Measurements from ENCODE around the gene STAT5B. TPM values are rescaled to one million over a fixed set of nuclear protein-coding genes. Genes with fewer than 3 reads are reported as not detected.
"Not testable (repeated sequence)": the region's sequence is repeated elsewhere in the genome, so short reads cannot be mapped to it uniquely, and the experiment has no call there.

Gene STAT5B
- total and polyA plus RNA-seq, 4 donors: 18.0 to 106 (median 66.3) TPM

- DNase-seq (no peak), ATAC-seq (ENCODE audit: low FRiP score) (no peak)
- Histone ChIP-seq H3K36me3 (ENCODE audit: control insufficient read depth in 1 of 2, insufficient read depth in 2 of 2, low read length in 1 of 2) (peaks cover 2% of the 10 kb centered on the region in 2 donors), H3K4me3 (ENCODE audit: low read length in 2 of 2) (no peak overlapping the region), H3K9me3 (ENCODE audit: control insufficient read depth, low read length) (no peaks in the 10 kb centered on the region), H3K4me1 (ENCODE audit: control insufficient read depth in 1 of 2, insufficient read depth in 2 of 2, low read length in 2 of 2) (no peaks in the 10 kb centered on the region), H3K27ac (ENCODE audit: low read depth in 1 of 2, low read length in 2 of 2) (no peak overlapping the region), H3K27me3 (ENCODE audit: control insufficient read depth in 1 of 2, insufficient read depth in 2 of 2, low read length in 1 of 2) (no peaks in the 10 kb centered on the region)
- 61 to 85% methylated on average over 3 of the region's 3 CpGs for WGBS, 2 donors
- intact Hi-C loops (cut with DNase I): no loop called here
Observed at GRCh38 chr17:42303694-42304093, 27.5 kb upstream of the STAT5B start.

- Histone ChIP-seq H3K4me1 (ENCODE audit: control insufficient read depth in 1 of 2, insufficient read depth in 2 of 2, low read length in 2 of 2) (no peaks in the 10 kb centered on the region), H3K9me3 (ENCODE audit: control insufficient read depth, low read length) (no peaks in the 10 kb centered on the region), H3K36me3 (ENCODE audit: control insufficient read depth in 1 of 2, insufficient read depth in 2 of 2, low read length in 1 of 2) (peaks cover 2% of the 10 kb centered on the region in 2 donors), H3K27me3 (ENCODE audit: control insufficient read depth in 1 of 2, insufficient read depth in 2 of 2, low read length in 1 of 2) (no peaks in the 10 kb centered on the region), H3K4me3 (ENCODE audit: low read length in 2 of 2) (no peak overlapping the region), H3K27ac (ENCODE audit: low read depth in 1 of 2, low read length in 2 of 2) (no peak overlapping the region)
- WGBS, 2 donors: 82 to 84% methylated on average over 9 of the region's 9 CpGs
- DNase-seq: no peak
- ATAC-seq (ENCODE audit: low FRiP score): no peak
- intact Hi-C loops (cut with DNase I): no loop called here
Observed at GRCh38 chr17:42301022-42301421, 24.8 kb upstream of the STAT5B start.

- H3K27me3 ChIP-seq (ENCODE audit: control insufficient read depth in 1 of 2, insufficient read depth in 2 of 2, low read length in 1 of 2); H3K36me3 ChIP-seq (ENCODE audit: control insufficient read depth in 1 of 2, insufficient read depth in 2 of 2, low read length in 1 of 2); H3K4me1 ChIP-seq (ENCODE audit: control insufficient read depth in 1 of 2, insufficient read depth in 2 of 2, low read length in 2 of 2); H3K9me3 ChIP-seq (ENCODE audit: control insufficient read depth, low read length); intact Hi-C loops (cut with DNase I); H3K27ac ChIP-seq (ENCODE audit: low read depth in 1 of 2, low read length in 2 of 2); DNase-seq; ATAC-seq (ENCODE audit: low FRiP score); H3K4me3 ChIP-seq (ENCODE audit: low read length in 2 of 2): not testable (repeated sequence)
- 97% methylated on average over 3 of the region's 17 CpGs; no CpG with 5 or more reads in 1 of the 2 donors for WGBS, 2 donors
Observed at GRCh38 chr17:42299913-42300312, 23.7 kb upstream of the STAT5B start.

GRCh38 chr17:42299361-42299760, 23.2 kb upstream of the STAT5B start:
- H3K9me3 ChIP-seq (ENCODE audit: control insufficient read depth, low read length); ATAC-seq (ENCODE audit: low FRiP score); H3K27me3 ChIP-seq (ENCODE audit: control insufficient read depth in 1 of 2, insufficient read depth in 2 of 2, low read length in 1 of 2); H3K27ac ChIP-seq (ENCODE audit: low read depth in 1 of 2, low read length in 2 of 2); H3K4me3 ChIP-seq (ENCODE audit: low read length in 2 of 2); H3K36me3 ChIP-seq (ENCODE audit: control insufficient read depth in 1 of 2, insufficient read depth in 2 of 2, low read length in 1 of 2); DNase-seq; intact Hi-C loops (cut with DNase I); H3K4me1 ChIP-seq (ENCODE audit: control insufficient read depth in 1 of 2, insufficient read depth in 2 of 2, low read length in 2 of 2): not testable (repeated sequence)
- WGBS, 2 donors: 92 to 96% methylated on average over 8 to 10 of the region's 10 CpGs

- H3K27me3 ChIP-seq (ENCODE audit: control insufficient read depth in 1 of 2, insufficient read depth in 2 of 2, low read length in 1 of 2); H3K4me1 ChIP-seq (ENCODE audit: control insufficient read depth in 1 of 2, insufficient read depth in 2 of 2, low read length in 2 of 2); H3K9me3 ChIP-seq (ENCODE audit: control insufficient read depth, low read length); intact Hi-C loops (cut with DNase I); H3K36me3 ChIP-seq (ENCODE audit: control insufficient read depth in 1 of 2, insufficient read depth in 2 of 2, low read length in 1 of 2); ATAC-seq (ENCODE audit: low FRiP score); DNase-seq; H3K4me3 ChIP-seq (ENCODE audit: low read length in 2 of 2); H3K27ac ChIP-seq (ENCODE audit: low read depth in 1 of 2, low read length in 2 of 2): not testable (repeated sequence)
- WGBS, 2 donors: 80 to 90% methylated on average over 8 to 10 of the region's 10 CpGs
Observed at GRCh38 chr17:42297775-42298174, 21.6 kb upstream of the STAT5B start.

GRCh38 chr17:42296012-42296411, 19.8 kb upstream of the STAT5B start:
- intact Hi-C loops (cut with DNase I): no loop called here
- no peaks in the 10 kb centered on the region for H3K4me1 ChIP-seq (ENCODE audit: control insufficient read depth in 1 of 2, insufficient read depth in 2 of 2, low read length in 2 of 2)
- H3K27ac ChIP-seq (ENCODE audit: low read depth in 1 of 2, low read length in 2 of 2): no peak overlapping the region
- ATAC-seq (ENCODE audit: low FRiP score) (no peak), DNase-seq (peak in 1 of 2 donors; percentile 8)
- no peaks in the 10 kb centered on the region for H3K27me3 ChIP-seq (ENCODE audit: control insufficient read depth in 1 of 2, insufficient read depth in 2 of 2, low read length in 1 of 2)
- no peaks in the 10 kb centered on the region for H3K9me3 ChIP-seq (ENCODE audit: control insufficient read depth, low read length)
- 92 to 95% methylated on average over 3 of the region's 3 CpGs for WGBS, 2 donors
- H3K4me3 ChIP-seq (ENCODE audit: low read length in 2 of 2): no peak overlapping the region
- peaks cover 3 to 5% of the 10 kb centered on the region in 2 donors for H3K36me3 ChIP-seq (ENCODE audit: control insufficient read depth in 1 of 2, insufficient read depth in 2 of 2, low read length in 1 of 2)

- Histone ChIP-seq H3K27me3 (ENCODE audit: control insufficient read depth in 1 of 2, insufficient read depth in 2 of 2, low read length in 1 of 2) (no peaks in the 10 kb centered on the region), H3K27ac (ENCODE audit: low read depth in 1 of 2, low read length in 2 of 2) (no peak overlapping the region), H3K36me3 (ENCODE audit: control insufficient read depth in 1 of 2, insufficient read depth in 2 of 2, low read length in 1 of 2) (peaks cover 2 to 3% of the 10 kb centered on the region in 2 donors), H3K4me1 (ENCODE audit: control insufficient read depth in 1 of 2, insufficient read depth in 2 of 2, low read length in 2 of 2) (no peaks in the 10 kb centered on the region), H3K4me3 (ENCODE audit: low read length in 2 of 2) (no peak overlapping the region), H3K9me3 (ENCODE audit: control insufficient read depth, low read length) (no peaks in the 10 kb centered on the region)
- DNase-seq (peak in 1 of 2 donors; percentile 38), ATAC-seq (ENCODE audit: low FRiP score) (no peak)
- intact Hi-C loops (cut with DNase I): no loop called here
- WGBS, 2 donors: 85 to 88% methylated on average over 12 of the region's 12 CpGs
Observed at GRCh38 chr17:42294469-42295398, 18.5 kb upstream of the STAT5B start.

DNA sequence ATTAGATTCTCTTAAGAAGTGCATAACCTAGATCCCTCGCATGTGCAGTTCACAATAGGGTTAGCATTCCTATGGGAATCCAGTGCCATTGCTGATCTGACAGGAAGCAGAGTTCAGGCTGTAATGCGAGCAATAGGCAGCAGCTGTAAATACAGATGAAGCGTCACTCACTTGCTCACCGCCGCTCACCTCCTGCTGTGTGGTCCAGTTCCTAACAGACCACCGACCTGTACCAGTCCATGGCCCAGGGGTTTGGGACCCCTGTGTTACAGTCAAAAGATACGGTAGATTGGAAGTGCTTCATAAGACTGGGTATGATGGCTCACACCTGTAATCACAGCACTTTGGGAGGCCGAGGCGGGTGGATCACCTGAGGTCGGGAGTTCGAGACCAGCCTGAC, 14.9 kb upstream of the STAT5B start:
- intact Hi-C loops (cut with DNase I): no loop called here
- Histone ChIP-seq H3K4me3 (ENCODE audit: low read length in 2 of 2) (no peak overlapping the region), H3K9me3 (ENCODE audit: control insufficient read depth, low read length) (no peaks in the 10 kb centered on the region), H3K27me3 (ENCODE audit: control insufficient read depth in 1 of 2, insufficient read depth in 2 of 2, low read length in 1 of 2) (no peaks in the 10 kb centered on the region), H3K27ac (ENCODE audit: low read depth in 1 of 2, low read length in 2 of 2) (no peak overlapping the region), H3K4me1 (ENCODE audit: control insufficient read depth in 1 of 2, insufficient read depth in 2 of 2, low read length in 2 of 2) (no peaks in the 10 kb centered on the region), H3K36me3 (ENCODE audit: control insufficient read depth in 1 of 2, insufficient read depth in 2 of 2, low read length in 1 of 2) (peaks cover 2 to 3% of the 10 kb centered on the region in 2 donors)
- 89 to 90% methylated on average over 9 to 11 of the region's 11 CpGs for WGBS, 2 donors
- ATAC-seq (ENCODE audit: low FRiP score) (no peak), DNase-seq (peak; percentile 11 to 51)

GRCh38 chr17:42290577-42290976, 14.4 kb upstream of the STAT5B start:
- Histone ChIP-seq H3K27ac (ENCODE audit: low read depth in 1 of 2, low read length in 2 of 2) (no peak overlapping the region), H3K9me3 (ENCODE audit: control insufficient read depth, low read length) (no peaks in the 10 kb centered on the region), H3K4me3 (ENCODE audit: low read length in 2 of 2) (no peak overlapping the region), H3K36me3 (ENCODE audit: control insufficient read depth in 1 of 2, insufficient read depth in 2 of 2, low read length in 1 of 2) (peaks cover 2 to 3% of the 10 kb centered on the region in 2 donors), H3K27me3 (ENCODE audit: control insufficient read depth in 1 of 2, insufficient read depth in 2 of 2, low read length in 1 of 2) (no peaks in the 10 kb centered on the region), H3K4me1 (ENCODE audit: control insufficient read depth in 1 of 2, insufficient read depth in 2 of 2, low read length in 2 of 2) (no peaks in the 10 kb centered on the region)
- intact Hi-C loops (cut with DNase I): no loop called here
- 79 to 82% methylated on average over 5 of the region's 5 CpGs for WGBS, 2 donors
- DNase-seq (peak in 1 of 2 donors; percentile 25), ATAC-seq (ENCODE audit: low FRiP score) (no peak)
